Neural crest cell (in vitro differentiated cells): ENCODE results near the gene ZBTB40. TPM values are rescaled to one million over a fixed set of nuclear protein-coding genes. Genes with fewer than 3 reads are reported as not detected.

Source experiments
- DNase-seq: peaks from one replicate; pipeline ENCODE4 v3.0.0; 2021; ENCODE audit warnings: low read depth, mixed read lengths, low spot score
- H3K27ac Mint-ChIP-seq: one replicate; pipeline ENCODE4 v1.8.0; 2021; ENCODE audit warnings: mild to moderate bottlenecking, mixed read lengths; ENCODE audit not compliant: unreplicated experiment
- H3K27me3 Mint-ChIP-seq: 2 replicates; pipeline ENCODE4 v1.8.0; 2021; ENCODE audit warnings: low read depth, mild to moderate bottlenecking, mixed read lengths
- H3K36me3 Mint-ChIP-seq: 2 replicates; pipeline ENCODE4 v1.8.0; 2021; ENCODE audit warnings: low read depth, mild to moderate bottlenecking, mixed read lengths
- H3K4me1 Mint-ChIP-seq: 2 replicates; pipeline ENCODE4 v1.8.0; 2021; ENCODE audit warnings: mixed read lengths
- H3K4me3 Mint-ChIP-seq: one replicate; pipeline ENCODE4 v1.8.0; 2021; ENCODE audit warnings: mild to moderate bottlenecking, mixed read lengths
- H3K9me3 Mint-ChIP-seq: 2 replicates; pipeline ENCODE4 v1.8.0; 2021; ENCODE audit warnings: mixed read lengths
- total RNA-seq: library from RNA; stranded (reverse); gene quantifications from 2 replicates; pipeline ENCODE4 v1.2.1, GENCODE V29; 2021
- TF ChIP-seq, protein P1 (sequence below): fragments of 200-600 bp; sonication (generic); conservative IDR thresholded peaks from 2 replicates; pipeline ENCODE4 v1.5.0; 2021; ENCODE audit warnings: antibody characterized with exemption, mild to moderate bottlenecking

ZBTB40 gene
- total RNA-seq, 1 donor from 2014 or later = 31.8 TPM

DNA sequence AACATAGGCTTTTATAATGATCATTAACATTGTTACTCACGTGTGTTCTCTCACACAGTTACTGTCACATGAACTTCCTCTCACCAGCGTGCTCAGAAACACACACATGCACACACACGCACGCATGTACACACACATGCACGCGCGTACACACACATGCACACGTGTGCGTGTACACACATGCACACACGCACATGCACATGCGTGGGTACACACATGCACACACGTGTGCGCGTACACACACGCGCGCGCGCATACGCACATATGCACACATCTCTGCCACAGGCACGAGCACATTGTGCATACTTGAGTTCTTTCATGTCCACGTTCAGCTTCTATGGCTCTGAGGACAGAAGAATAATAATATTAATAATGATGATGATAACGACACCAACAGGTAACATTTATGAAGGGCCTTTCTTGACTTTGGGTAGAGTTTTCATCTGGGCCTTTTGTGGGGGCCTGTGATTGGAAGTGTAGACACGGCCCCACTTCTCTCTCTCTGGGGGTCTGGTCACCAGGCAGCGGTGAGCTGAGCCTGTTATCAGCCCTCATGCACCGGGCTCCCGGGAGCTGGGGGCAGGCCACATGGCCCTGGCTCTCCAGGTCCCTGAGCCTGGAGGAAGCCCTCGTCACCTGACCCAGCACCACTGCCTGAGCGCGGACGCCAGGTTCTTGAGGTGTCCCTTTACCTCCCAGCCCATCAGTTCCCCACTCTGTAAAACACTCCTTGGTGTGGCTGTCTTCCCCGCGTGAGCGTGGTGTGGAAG lies 118.7 kb downstream of the ZBTB40 start:
- Mint-ChIP-seq H3K27me3 (peaks cover 50% of the 10 kb centered on the region), H3K4me1 (no peaks in the 10 kb centered on the region), H3K27ac (peak overlapping the region; percentile 83), H3K4me3 (no peak overlapping the region), H3K9me3 (no peaks in the 10 kb centered on the region), H3K36me3 (no peaks in the 10 kb centered on the region)
- TF ChIP-seq, protein P1, sequence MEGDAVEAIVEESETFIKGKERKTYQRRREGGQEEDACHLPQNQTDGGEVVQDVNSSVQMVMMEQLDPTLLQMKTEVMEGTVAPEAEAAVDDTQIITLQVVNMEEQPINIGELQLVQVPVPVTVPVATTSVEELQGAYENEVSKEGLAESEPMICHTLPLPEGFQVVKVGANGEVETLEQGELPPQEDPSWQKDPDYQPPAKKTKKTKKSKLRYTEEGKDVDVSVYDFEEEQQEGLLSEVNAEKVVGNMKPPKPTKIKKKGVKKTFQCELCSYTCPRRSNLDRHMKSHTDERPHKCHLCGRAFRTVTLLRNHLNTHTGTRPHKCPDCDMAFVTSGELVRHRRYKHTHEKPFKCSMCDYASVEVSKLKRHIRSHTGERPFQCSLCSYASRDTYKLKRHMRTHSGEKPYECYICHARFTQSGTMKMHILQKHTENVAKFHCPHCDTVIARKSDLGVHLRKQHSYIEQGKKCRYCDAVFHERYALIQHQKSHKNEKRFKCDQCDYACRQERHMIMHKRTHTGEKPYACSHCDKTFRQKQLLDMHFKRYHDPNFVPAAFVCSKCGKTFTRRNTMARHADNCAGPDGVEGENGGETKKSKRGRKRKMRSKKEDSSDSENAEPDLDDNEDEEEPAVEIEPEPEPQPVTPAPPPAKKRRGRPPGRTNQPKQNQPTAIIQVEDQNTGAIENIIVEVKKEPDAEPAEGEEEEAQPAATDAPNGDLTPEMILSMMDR = no peak
- DNase-seq = no peak

DNA sequence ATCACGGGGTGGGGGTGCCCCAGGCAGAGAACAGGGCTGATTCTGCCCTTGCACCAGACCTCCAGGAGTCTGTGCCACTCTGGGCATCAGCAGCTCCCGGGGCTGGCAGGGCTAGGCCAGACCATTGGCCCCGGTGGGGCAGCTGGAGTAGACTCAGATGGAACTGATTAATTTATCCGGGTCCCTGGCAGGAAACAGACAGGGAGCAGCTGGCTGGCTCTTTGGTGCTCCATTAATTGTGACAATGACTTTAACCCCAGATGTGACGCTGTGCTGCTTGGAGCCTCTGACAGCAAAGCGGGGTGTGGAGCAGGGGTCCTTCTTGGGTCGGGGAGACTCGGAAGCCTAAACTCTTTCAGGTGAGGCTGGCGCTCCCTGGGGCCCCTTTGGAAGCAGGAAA lies 121.2 kb downstream of the ZBTB40 start:
- Mint-ChIP-seq H3K36me3 (no peaks in the 10 kb centered on the region), H3K9me3 (peaks cover 7% of the 10 kb centered on the region), H3K4me1 (no peaks in the 10 kb centered on the region), H3K4me3 (no peak overlapping the region), H3K27ac (no peak overlapping the region), H3K27me3 (peaks cover 32% of the 10 kb centered on the region)
- DNase-seq = no peak
- TF ChIP-seq, protein P1 = no peak

DNA sequence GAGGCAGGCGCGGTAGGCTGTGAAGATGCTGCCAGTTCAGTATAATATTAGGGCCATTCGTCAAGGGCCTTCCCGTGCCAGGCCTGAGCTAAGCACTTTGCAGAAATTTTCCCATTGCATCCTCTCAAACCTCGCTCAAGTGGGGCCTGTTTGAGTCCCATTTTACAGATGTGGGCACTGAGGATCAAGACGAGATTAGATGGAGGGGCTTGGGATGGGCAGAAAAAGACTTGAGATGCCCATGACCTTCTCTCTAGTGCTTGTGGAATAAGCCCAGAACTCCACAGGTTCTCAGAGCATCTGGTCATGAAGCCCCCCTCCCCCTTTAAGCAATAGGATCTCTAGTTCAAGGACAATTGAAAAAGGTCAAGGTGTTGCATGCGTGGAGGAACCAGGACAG lies 121.6 kb downstream of the ZBTB40 start:
- TF ChIP-seq, protein P1 = no peak
- H3K36me3 Mint-ChIP-seq = no peaks in the 10 kb centered on the region
- no peak overlapping the region for H3K4me3 Mint-ChIP-seq
- peaks cover 11% of the 10 kb centered on the region for H3K9me3 Mint-ChIP-seq
- peaks cover 31% of the 10 kb centered on the region for H3K27me3 Mint-ChIP-seq
- H3K27ac Mint-ChIP-seq = no peak overlapping the region
- H3K4me1 Mint-ChIP-seq = no peaks in the 10 kb centered on the region
- no peak for DNase-seq

DNA sequence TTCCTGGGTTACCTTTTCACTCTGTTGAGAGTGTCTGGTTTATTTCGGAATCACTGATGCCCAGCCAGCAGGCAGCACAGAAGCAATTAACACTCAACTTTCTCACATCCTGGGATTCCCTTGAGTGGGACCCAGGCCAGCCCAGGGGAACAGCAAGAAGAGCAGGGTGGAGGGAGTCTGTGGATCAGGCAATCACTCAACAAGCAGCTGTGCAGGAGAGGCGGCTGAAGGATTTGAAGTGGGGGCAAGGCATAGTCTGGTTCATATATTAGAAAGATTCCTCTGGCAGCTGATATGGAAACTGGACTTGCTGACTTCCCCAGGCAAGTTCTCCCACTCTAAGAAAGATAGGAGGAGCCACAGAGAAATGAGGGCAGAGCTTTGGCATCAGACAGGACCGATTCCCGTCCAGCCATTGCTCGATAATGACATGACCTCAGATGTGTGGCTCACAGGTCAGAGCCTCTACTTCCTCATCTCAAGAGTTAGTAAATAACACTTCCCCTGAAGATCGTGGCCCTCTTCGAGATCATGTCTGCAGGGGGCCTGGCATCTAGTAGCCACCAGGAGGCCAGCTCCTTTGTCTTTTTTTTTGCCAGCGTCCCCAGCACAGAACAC lies 124.0 kb downstream of the ZBTB40 start:
- TF ChIP-seq, protein P1 = no peak
- no peak overlapping the region for H3K27ac Mint-ChIP-seq
- H3K9me3 Mint-ChIP-seq = peaks cover 19% of the 10 kb centered on the region
- peaks cover 19% of the 10 kb centered on the region for H3K27me3 Mint-ChIP-seq
- no peaks in the 10 kb centered on the region for H3K4me1 Mint-ChIP-seq
- H3K4me3 Mint-ChIP-seq = no peak overlapping the region
- peaks cover 3% of the 10 kb centered on the region for H3K36me3 Mint-ChIP-seq
- DNase-seq = no peak

DNA sequence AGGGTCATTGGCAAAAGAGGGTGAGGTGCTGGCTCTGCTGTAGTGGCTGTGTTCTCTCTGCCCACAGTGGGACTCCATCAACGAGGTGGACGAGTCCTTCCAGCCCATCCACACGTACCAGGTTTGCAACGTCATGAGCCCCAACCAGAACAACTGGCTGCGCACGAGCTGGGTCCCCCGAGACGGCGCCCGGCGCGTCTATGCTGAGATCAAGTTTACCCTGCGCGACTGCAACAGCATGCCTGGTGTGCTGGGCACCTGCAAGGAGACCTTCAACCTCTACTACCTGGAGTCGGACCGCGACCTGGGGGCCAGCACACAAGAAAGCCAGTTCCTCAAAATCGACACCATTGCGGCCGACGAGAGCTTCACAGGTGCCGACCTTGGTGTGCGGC lies 124.5 kb downstream of the ZBTB40 start:
- no peak overlapping the region for H3K27ac Mint-ChIP-seq
- H3K36me3 Mint-ChIP-seq = peaks cover 3% of the 10 kb centered on the region
- TF ChIP-seq, protein P1 = no peak
- H3K4me3 Mint-ChIP-seq = no peak overlapping the region
- H3K4me1 Mint-ChIP-seq = no peaks in the 10 kb centered on the region
- peaks cover 19% of the 10 kb centered on the region for H3K27me3 Mint-ChIP-seq
- DNase-seq = no peak
- H3K9me3 Mint-ChIP-seq = peaks cover 19% of the 10 kb centered on the region
